ENCODE measurements around the gene P4HA3. TPM values are rescaled to one million over a fixed set of nuclear protein-coding genes. Genes with fewer than 3 reads are reported as not detected.

The P4HA3 gene
- total RNA-seq, 1 experiment from 2014 or later = 3.7 TPM

- CTCF ChIA-PET = no interaction called here
- H3K9ac ChIP-seq (ENCODE audit: low read length) = no peak overlapping the region
- H3K4me2 ChIP-seq (ENCODE audit: low read length) = no peak overlapping the region
- intact Hi-C loops (cut with micrococcal nuclease) = no loop called here
- H3F3A ChIP-seq (ENCODE audit: low read length, unreplicated experiment) = no peaks in the 10 kb centered on the region
- H3K27ac ChIP-seq (ENCODE audit: low read length) = no peak overlapping the region
- no peak for DNase-seq
- no peaks in the 10 kb centered on the region for H3K79me2 ChIP-seq (ENCODE audit: low read length)
- no peaks in the 10 kb centered on the region for H3K36me3 ChIP-seq (ENCODE audit: low read depth, low read length)
- no peak overlapping the region for H3K4me3 ChIP-seq (ENCODE audit: low read length)
- POLR2A ChIA-PET (ENCODE audit: unreplicated experiment) = no interaction called here
- BruUV-seq (replicated peaks) = no TSS peak
- H4K20me1 ChIP-seq (ENCODE audit: low read length) = no peaks in the 10 kb centered on the region
- no peaks in the 10 kb centered on the region for H3K27me3 ChIP-seq (ENCODE audit: low read length)
- no peaks in the 10 kb centered on the region for H3K4me1 ChIP-seq (ENCODE audit: insufficient read depth, low read length)
- TF ChIP-seq EZH2phosphoT487 (IDR thresholded peaks at IDR 0.05; ENCODE audit: borderline replicate concordance, low read length) = no peak
- TF ChIP-seq, protein P1, sequence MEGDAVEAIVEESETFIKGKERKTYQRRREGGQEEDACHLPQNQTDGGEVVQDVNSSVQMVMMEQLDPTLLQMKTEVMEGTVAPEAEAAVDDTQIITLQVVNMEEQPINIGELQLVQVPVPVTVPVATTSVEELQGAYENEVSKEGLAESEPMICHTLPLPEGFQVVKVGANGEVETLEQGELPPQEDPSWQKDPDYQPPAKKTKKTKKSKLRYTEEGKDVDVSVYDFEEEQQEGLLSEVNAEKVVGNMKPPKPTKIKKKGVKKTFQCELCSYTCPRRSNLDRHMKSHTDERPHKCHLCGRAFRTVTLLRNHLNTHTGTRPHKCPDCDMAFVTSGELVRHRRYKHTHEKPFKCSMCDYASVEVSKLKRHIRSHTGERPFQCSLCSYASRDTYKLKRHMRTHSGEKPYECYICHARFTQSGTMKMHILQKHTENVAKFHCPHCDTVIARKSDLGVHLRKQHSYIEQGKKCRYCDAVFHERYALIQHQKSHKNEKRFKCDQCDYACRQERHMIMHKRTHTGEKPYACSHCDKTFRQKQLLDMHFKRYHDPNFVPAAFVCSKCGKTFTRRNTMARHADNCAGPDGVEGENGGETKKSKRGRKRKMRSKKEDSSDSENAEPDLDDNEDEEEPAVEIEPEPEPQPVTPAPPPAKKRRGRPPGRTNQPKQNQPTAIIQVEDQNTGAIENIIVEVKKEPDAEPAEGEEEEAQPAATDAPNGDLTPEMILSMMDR (conservative IDR thresholded peaks at IDR 0.05; ENCODE audit: low read depth, low read length) = no peak
- TF ChIP-seq EZH2 (IDR thresholded peaks at IDR 0.05; ENCODE audit: low read length, unreplicated experiment) = no peak
- H3K9me2 ChIP-seq (replicated peaks; ENCODE audit: low read length) = no peaks in the 10 kb centered on the region
- no peaks in the 10 kb centered on the region for H3K9me3 ChIP-seq (ENCODE audit: low read length)
- no peak for ATAC-seq
- H2AFZ ChIP-seq (ENCODE audit: low read length) = no peak overlapping the region
These were observed 30.5 kb upstream of the P4HA3 start for GRCh38 chr11:74341921-74342320.

DNA sequence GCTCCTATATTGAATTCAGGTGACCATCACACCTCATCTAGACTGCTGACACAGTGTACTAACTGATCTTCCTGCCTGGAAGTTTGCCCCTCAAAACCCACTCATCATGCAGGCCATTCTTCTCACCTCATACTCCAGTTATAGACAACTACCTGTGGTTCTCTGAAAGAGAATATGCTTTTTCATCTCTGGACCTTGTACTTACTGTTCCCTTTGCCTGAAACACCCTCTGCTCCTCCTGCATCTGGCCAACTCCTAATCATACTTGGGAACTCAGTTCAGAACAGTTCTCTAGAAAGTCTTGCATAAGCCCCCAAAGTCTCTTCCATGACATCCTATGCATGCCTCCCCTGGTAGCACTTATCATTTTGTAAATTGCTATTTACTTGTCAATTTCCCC lies 28.2 kb upstream of the P4HA3 start:
- no peak for ATAC-seq
- no peak overlapping the region for H3K9ac ChIP-seq (ENCODE audit: low read length)
- H3F3A ChIP-seq (ENCODE audit: low read length, unreplicated experiment) = no peaks in the 10 kb centered on the region
- no peak for DNase-seq
- H3K27me3 ChIP-seq (ENCODE audit: low read length) = no peaks in the 10 kb centered on the region
- H3K9me2 ChIP-seq (replicated peaks; ENCODE audit: low read length) = no peaks in the 10 kb centered on the region
- no peaks in the 10 kb centered on the region for H4K20me1 ChIP-seq (ENCODE audit: low read length)
- intact Hi-C loops (cut with micrococcal nuclease) = no loop called here
- BruUV-seq (replicated peaks) = no TSS peak
- H3K4me2 ChIP-seq (ENCODE audit: low read length) = no peak overlapping the region
- H3K27ac ChIP-seq (ENCODE audit: low read length) = no peak overlapping the region
- H3K9me3 ChIP-seq (ENCODE audit: low read length) = no peaks in the 10 kb centered on the region
- no peaks in the 10 kb centered on the region for H3K4me1 ChIP-seq (ENCODE audit: insufficient read depth, low read length)
- no peaks in the 10 kb centered on the region for H3K36me3 ChIP-seq (ENCODE audit: low read depth, low read length)
- ChIA-PET CTCF (no interaction called here), POLR2A (ENCODE audit: unreplicated experiment) (no interaction called here)
- no peak overlapping the region for H2AFZ ChIP-seq (ENCODE audit: low read length)
- TF ChIP-seq EZH2phosphoT487 (IDR thresholded peaks at IDR 0.05; ENCODE audit: borderline replicate concordance, low read length) (no peak), EZH2 (IDR thresholded peaks at IDR 0.05; ENCODE audit: low read length, unreplicated experiment) (no peak)
- TF ChIP-seq, protein P1 (conservative IDR thresholded peaks at IDR 0.05; ENCODE audit: low read depth, low read length) = no peak
- H3K4me3 ChIP-seq (ENCODE audit: low read length) = no peak overlapping the region
- no peaks in the 10 kb centered on the region for H3K79me2 ChIP-seq (ENCODE audit: low read length)

DNA sequence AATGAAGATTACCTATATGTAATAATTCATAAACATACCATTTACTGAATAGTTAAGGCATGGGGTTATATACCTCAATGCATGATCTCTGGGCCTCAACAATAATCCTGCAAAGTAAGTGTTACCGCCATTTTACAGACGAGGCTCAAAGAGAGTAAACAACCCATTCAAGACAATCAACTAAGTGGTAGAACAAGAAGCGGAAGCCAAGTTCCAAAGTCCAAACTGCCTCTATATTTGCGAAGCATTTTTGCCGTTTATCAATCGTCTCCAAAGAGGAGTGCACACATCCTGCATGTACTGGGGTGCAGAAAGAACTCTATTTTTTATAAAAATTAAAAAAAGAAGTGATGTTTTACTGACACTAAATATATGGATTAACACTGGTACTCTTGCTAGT lies 27.5 kb upstream of the P4HA3 start:
- POLR2A ChIA-PET (ENCODE audit: unreplicated experiment) = no interaction called here
- CTCF ChIA-PET = no interaction called here

More for the DNA sequence above, 27.5 kb upstream of the P4HA3 start:
- Histone ChIP-seq H3K9ac (ENCODE audit: low read length) (no peak overlapping the region), H4K20me1 (ENCODE audit: low read length) (no peaks in the 10 kb centered on the region), H3K79me2 (ENCODE audit: low read length) (no peaks in the 10 kb centered on the region), H3F3A (ENCODE audit: low read length, unreplicated experiment) (no peaks in the 10 kb centered on the region), H3K4me1 (ENCODE audit: insufficient read depth, low read length) (no peaks in the 10 kb centered on the region), H3K27me3 (ENCODE audit: low read length) (no peaks in the 10 kb centered on the region), H3K4me3 (ENCODE audit: low read length) (no peak overlapping the region), H2AFZ (ENCODE audit: low read length) (no peak overlapping the region), H3K9me3 (ENCODE audit: low read length) (no peaks in the 10 kb centered on the region), H3K27ac (ENCODE audit: low read length) (no peak overlapping the region), H3K4me2 (ENCODE audit: low read length) (no peak overlapping the region), H3K9me2 (replicated peaks; ENCODE audit: low read length) (no peaks in the 10 kb centered on the region), H3K36me3 (ENCODE audit: low read depth, low read length) (no peaks in the 10 kb centered on the region)
- intact Hi-C loops (cut with micrococcal nuclease) = no loop called here
- BruUV-seq (replicated peaks) = no TSS peak
- TF ChIP-seq EZH2 (IDR thresholded peaks at IDR 0.05; ENCODE audit: low read length, unreplicated experiment) = no peak
- TF ChIP-seq EZH2phosphoT487 (IDR thresholded peaks at IDR 0.05; ENCODE audit: borderline replicate concordance, low read length) = no peak
- TF ChIP-seq, protein P1 (conservative IDR thresholded peaks at IDR 0.05; ENCODE audit: low read depth, low read length) = no peak
- ATAC-seq (no peak), DNase-seq (no peak)

All from PC-3 (cell line).